Hepatocyte (in vitro differentiated cells): ENCODE measurements around the gene OR8B8.

Experiments used
- EZH2 ChIP-seq: fragments of 200-600 bp; sonication (generic); IDR thresholded peaks from 2 replicates; pipeline ENCODE4 v1.6.1; 2016; ENCODE audit warnings: antibody characterized with exemption, mild to moderate bottlenecking, borderline replicate concordance
- EZH2phosphoT487 ChIP-seq: fragments of 200-600 bp; sonication (generic); IDR thresholded peaks from one replicate; pipeline ENCODE4 v1.6.1; 2018; ENCODE audit warnings: antibody characterized with exemption, mild to moderate bottlenecking, low read depth, moderate library complexity; ENCODE audit not compliant: unreplicated experiment, severe bottlenecking
- TF ChIP-seq, protein P1 (sequence below): fragments of 200-600 bp; sonication (generic); IDR thresholded peaks from 2 replicates; pipeline ENCODE4 v1.5.1; 2016; ENCODE audit warnings: antibody characterized with exemption, mild to moderate bottlenecking; ENCODE audit not compliant: poor library complexity

DNA sequence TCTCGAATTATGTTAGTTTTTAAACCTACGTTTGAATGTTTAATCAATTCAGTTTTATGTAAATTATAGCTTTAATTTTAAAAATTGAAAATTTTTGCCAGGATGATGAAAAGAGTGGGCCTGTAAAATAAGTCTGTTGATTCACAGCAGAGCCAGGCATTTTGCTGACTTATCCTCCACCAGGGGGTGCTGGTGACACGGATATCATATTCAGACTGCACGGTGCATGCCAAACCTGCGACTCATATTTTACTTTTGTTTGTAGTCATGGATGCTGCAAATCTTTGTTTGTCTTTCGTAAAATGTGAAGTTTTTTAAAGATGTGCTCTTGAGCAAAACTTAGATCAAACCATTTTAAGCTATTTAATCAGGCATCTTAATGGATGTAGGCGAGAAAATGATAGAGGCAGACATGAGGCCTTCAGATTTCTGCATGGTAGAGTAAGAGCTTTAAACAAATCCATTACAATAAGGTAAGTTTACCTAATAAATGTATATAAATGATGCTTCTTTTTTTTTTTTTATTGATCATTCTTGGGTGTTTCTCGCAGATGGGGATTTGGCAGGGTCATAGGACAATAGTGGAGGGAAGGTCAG, 43.1 kb downstream of the OR8B8 start:
- TF ChIP-seq, protein P1, sequence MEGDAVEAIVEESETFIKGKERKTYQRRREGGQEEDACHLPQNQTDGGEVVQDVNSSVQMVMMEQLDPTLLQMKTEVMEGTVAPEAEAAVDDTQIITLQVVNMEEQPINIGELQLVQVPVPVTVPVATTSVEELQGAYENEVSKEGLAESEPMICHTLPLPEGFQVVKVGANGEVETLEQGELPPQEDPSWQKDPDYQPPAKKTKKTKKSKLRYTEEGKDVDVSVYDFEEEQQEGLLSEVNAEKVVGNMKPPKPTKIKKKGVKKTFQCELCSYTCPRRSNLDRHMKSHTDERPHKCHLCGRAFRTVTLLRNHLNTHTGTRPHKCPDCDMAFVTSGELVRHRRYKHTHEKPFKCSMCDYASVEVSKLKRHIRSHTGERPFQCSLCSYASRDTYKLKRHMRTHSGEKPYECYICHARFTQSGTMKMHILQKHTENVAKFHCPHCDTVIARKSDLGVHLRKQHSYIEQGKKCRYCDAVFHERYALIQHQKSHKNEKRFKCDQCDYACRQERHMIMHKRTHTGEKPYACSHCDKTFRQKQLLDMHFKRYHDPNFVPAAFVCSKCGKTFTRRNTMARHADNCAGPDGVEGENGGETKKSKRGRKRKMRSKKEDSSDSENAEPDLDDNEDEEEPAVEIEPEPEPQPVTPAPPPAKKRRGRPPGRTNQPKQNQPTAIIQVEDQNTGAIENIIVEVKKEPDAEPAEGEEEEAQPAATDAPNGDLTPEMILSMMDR = peak; percentile 76
- no peak for TF ChIP-seq EZH2phosphoT487
- no peak for TF ChIP-seq EZH2
